GM19438 (cell line): ENCODE results near the gene R3HDM1.
"Not testable (repeated sequence)": the region's sequence is repeated elsewhere in the genome, so short reads cannot be mapped to it uniquely, and the experiment has no call there.

Source experiments
- ATAC-seq: cut with Tn5 transposase; IDR thresholded peaks from one replicate; pipeline ENCODE4 v1.9.1; 2021; ENCODE audit warnings: low read depth; ENCODE audit not compliant: unreplicated experiment

Gene R3HDM1

DNA sequence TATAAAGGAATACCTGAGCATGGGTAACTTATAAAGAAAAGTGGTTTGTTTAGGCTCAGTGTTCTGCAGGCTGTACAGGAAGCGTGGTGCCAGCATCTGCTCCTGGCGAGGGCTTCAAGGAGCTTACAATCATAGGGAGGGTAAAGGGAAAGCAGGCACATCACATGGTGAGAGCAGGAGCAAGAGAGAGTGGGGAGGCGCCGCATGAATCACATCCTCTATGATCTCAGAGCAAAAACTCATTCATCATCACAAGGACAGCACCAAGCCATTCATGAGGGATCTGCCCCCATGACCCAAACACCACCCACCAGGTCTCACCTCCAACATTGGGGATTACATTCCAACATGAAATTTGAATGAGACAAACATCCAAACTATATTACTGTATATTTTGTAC is 32.5 kb downstream of the R3HDM1 start:
- no peak for ATAC-seq

DNA sequence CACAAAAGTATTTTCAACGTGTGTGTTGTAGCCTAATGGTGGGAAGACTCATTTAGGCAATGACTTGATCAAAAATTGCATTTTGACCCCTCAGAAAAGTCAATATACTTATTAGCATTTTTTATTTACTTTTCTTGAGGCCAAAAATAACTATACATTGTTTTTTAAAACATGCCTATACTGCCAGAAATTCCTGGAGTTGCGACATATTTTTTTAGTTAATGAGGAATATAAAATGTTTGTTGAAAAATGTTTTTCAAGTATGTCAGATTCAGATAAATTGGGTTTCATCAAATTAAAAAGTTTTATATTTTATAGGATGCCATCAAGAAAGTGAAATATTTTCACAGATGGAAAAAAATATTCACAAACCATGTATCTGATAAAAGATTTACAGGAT is 39.6 kb downstream of the R3HDM1 start:
- no peak for ATAC-seq

DNA sequence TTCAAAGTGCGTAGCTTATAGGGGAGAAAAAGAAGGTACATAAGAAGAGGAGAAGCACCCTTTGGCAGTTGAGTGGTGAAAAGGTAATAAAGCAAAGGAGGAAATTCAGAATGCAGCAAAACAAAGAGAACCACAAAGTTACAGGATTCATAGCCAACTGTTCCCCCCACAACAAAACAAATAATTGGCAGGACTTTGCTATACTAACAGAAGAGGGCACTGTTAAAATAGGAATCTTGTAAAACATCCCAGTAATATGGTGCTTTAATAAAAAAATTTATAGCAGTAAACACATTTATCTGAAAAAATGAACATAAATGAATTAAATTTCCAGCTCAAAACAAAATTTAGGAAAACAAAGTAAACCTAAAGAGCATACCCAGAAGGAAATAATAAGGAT is 42.3 kb downstream of the R3HDM1 start:
- no peak for ATAC-seq

DNA sequence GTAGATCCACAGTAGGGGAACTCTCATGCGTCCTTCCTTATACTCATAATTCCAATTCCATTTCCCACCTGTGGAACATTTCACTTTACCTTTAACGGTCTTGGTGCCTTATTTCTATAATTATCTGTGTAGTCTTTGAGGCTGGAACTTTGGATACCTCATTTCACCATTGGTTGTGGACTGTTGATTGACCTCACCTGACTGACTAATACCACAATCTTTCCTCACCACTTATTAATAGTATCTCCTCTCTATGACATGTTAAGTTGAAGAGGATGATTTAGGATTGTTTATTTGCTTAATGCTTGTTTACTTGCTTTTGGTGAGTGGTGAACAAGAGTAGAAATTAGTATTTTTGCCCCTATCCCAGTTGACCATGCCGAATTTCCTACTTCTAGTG is 50.0 kb downstream of the R3HDM1 start:
- no peak for ATAC-seq

DNA sequence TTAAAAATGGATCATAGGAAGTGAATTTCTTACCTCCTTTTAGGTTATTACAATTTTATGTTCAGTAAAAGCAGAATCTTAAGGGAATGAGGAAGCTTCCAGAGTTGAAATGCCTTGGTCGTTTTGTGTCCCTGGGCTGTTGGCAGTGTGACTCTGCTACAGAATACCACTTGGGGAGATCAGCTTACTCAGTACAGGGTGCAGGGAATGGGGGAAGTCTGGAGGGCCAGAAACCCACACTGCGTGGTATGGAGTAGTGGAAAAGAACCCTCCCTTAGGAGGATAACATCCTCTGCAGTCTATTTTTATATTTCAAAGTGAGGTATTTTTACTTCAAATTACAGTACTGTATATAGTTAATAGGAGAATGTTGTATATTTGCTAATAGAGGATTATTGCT is 51.1 kb downstream of the R3HDM1 start:
- ATAC-seq: no peak

DNA sequence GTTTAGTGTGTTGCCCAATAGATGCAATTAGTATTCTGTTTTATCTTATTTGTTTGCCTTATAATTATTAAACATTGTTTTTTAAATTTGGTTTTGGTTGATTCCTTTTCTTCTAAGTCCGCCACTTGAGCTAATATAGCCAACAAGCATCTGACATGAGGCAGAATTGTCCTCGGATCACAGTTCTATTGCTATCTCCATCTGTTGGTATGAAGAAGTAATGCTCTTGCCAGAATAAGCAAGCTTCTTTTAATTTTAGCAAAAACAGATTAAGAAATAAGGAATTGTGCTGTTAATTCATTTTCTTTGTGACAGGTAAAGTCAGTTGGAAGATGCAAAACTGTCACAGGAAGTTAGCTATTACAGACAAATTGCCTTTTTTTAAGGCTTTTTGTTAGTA is 54.3 kb downstream of the R3HDM1 start:
- no peak for ATAC-seq

DNA sequence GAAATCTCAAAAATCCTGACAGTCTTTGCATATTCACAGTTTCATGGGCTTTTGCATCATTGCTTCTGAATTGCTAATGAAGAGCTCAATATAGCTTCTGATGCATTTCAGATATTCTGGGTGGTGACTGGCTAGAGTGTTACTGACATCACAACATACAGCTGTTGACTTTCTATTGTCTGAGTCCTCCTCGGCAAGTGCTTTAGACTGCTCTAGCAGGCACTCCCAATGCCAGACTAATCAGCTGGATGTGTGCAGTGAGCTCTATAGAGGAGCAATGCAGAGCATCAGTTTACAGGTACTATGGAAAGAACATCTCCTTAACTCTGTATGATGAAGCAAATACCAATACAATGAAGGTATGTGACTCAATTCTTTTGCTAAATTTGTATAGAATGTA is 54.9 kb downstream of the R3HDM1 start:
- no peak for ATAC-seq

DNA sequence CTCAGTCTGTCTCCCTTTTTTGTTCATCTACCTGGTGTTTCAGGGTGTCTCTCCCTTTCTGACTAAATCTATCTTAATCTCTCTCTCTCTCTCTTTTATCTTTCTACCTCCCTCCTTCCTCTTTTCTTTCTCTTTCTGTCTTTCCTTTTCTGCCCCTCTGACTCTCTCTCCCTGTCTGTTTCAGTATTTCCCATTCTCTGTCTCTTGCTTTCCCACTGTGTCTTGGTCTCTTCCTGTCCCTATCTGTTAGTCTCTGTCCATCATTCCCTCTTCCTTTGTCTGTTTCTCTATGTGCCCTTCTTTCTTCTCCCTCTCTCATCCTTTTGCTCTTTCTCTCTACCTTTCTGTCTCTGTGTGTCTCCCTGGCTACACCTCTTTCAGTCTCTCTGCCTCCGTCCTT is 56.7 kb downstream of the R3HDM1 start:
- no peak for ATAC-seq

DNA sequence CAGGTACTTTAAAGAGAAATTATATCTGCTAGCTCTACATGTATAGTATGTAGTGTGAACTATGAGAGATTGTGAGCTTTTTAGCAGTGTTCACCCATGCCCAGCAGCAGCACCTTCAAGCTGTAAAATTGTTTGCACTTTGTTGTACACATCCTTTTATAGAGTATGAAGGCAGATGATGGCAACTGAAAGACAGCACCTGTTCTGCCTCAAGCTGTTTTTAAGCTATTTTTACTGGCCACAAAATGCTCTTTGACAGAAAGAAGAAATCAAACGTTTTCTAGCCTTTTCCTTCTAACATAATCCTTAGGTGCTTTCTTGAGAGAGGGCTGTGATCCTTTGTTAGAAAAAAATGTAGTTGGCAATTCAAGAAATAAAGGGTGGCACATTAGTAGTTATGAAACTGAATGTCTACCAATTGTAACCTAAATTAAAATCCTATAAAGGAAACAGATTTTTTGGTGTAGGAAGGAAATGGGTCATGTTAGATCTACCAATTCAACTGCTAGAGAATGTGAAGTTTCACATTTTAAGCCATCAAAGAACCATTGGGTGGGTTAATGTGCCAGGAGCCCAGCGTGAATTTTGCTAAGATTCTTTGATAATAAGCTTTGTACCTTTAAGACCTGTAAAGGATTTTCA is 59.5 kb downstream of the R3HDM1 start:
- ATAC-seq: no peak

DNA sequence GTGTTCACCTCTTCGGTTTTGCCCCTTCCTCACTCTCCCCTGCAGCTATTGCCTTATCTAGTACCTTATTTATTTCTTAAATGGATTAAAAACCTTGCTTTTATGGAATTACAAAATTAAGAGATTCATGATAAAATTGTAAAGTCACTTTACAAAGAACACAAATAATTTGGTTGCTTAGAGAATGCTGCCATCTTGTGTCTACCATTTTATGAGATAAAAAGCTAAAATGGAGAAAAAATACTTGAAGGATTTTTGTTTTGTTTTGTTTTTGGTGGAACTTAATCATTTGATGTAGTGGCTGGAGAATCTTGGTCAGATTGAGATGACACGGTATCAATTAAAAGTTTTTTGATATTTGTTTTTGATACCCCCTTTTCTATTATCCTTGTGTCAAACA is 69.6 kb downstream of the R3HDM1 start:
- ATAC-seq: no peak

DNA sequence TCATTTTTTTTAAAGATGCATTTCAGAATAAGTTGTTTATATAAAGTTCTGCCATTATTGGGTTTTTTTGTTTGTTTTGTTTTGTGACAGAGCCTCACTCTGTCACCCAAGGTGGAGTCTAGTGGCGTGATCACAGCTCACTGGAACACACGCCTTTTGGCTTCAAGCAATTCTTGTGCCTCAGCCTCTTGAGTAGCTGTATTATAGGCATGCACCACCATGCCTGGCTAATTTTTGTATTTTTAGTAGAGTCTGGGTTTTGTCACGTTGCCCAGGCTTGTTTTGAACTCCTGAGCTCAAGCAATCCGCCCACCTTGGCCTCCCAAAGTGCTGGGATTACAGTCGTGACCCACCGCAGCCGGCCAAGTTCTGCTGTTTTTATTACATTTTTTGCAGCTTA is 72.3 kb downstream of the R3HDM1 start:
- no peak for ATAC-seq

DNA sequence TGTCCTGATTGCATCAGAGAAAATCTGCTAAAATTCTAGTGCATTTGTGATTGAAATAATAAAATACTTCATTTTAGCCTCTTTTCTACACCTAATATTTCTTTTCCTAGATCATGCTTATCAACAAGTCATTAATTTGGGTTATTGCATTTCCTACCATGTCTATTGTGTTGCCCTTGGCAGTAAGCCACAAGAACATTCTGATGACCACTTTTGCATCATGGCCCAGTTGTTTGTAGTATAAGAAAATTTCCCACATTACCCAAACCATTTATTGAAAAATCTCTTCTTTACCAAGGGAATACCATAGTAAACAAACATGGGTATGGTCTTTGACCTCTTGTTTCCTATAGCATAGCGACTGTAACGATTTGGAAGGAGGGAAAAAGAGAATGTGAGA is 76.3 kb downstream of the R3HDM1 start:
- ATAC-seq: no peak

DNA sequence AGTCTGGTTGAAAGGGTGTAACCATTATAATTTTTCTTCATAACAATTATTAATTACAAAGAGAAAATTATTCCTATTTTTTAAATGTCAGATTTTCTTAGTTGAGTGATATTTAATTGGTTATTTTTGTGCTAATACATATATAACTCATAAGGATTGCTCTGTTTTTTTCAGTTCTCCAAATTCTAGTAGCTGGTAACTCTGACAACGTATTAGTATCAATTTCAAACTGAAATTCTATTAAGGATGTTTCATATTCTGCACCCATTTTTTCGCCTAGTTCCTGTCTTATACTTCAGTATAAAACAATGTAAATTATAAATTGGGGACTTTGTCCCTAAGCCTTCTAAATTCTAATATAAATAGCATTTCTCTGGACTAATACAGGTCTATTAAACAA is 81.0 kb downstream of the R3HDM1 start:
- no peak for ATAC-seq

DNA sequence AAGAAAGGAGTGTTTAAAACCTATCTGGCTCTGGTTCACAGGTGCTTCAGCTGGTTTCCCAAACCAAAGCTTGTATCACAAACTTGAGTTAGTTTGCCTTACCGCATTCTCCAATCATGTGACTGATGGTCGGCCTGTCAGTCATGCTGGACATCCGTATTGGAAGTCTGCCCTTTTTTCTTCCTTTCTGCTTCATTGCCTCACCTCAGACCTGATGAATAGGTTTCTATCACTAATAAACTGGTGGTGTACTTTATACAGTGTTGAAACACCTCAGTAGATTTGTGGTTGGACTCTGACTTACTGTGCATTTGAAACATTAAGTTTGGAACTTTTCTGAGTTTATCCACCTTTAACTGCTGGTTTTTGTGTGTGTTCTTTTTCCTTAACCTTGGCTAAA is 84.1 kb downstream of the R3HDM1 start:
- no peak for ATAC-seq

DNA sequence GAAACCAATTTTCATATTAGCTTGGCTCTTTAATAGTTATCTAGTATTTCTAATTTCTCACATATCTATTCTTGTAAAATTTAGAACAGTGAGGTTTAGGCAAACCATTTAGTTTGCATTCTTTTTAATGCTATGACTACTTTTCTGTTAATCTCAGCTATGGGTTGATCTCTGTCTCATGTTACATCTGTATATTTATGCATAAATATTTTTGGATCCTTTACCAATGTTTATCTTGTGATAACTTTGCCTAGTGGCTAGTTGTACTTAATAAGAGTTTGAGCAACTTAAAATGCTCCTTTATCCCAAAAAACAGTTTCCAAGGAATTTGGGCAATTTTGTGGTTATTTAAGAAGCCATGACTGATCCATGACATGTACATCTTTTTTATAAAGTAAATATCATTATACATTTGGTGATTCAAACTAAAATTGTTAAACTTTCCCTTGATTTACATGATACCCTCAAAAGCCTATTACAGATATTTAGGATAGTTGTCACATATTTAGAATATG is 86.3 kb downstream of the R3HDM1 start:
- no peak for ATAC-seq

DNA sequence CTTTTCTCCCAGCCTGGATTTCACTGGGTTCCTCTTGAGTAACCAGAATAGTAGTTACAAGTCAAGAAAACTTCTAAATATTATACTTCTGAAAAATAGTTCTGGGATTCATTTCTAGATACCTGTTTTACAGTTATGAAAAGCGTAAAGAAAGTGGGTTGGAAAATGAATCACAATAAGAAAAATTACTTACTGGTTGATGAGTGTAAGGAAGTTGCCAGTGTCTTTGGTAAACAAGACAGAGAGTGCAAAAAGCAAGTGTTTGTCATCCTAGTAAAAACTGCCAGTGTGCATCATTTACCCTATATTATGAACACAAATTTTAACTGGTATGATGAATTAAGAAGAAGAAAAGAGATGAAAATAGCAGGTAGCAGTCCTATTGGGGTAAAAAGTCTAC is 88.9 kb downstream of the R3HDM1 start:
- ATAC-seq: no peak

DNA sequence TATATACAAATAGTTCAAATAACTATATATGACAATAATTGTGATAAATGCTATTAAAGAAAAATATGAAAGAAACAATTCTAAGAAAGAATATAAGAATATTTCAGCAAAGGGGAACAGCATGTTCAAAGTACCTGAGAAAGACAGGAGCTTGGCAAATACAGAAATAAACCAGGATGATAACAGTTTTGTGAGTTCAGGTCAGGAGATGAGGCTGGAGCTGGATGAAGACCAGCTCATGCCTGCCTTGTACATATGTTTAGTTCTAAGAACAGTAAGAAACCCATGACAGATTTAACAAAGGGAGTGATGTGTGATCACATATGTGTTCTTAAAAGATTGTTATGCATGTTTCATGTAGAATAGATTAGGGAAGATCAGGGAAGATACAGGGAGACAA is 98.2 kb downstream of the R3HDM1 start:
- no peak for ATAC-seq

DNA sequence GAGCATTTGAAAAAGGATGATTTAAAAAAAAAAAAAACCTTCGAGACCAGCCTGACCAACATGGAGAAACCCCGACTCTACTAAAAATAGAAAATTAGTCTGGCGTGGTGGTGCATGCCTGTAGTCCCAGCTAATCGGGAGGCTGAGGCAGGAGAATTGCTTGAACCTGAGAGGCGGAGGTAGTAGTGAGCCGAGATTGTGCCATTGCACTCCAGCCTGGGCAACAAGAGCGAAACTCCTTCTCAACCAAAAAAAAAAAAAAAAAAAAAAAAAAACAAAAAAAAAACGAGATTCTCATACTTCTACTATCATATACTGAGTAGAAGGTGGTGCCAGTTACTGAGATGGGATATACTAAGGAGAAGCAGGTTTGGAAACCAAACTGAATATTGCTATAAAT is 98.8 kb downstream of the R3HDM1 start:
- ATAC-seq: not testable (repeated sequence)

DNA sequence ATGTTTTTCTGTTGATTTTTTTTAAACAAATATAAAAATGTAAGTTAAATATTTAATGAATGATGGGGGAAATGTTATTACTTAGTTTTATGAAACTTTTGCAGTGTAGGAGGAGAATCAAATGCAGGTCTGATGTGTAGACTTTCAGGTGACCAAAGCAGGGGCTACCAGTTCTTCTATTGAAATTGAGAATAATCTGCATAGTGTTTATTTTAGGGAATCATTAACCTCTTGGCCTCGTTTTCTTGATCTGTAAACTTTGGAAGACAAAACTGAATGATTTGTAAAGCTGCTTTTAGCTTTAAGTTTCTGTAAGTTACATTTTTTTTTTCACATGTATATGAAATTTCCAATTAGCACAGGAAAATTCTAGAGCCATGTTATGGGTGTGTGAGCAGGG is 99.2 kb downstream of the R3HDM1 start:
- no peak for ATAC-seq

DNA sequence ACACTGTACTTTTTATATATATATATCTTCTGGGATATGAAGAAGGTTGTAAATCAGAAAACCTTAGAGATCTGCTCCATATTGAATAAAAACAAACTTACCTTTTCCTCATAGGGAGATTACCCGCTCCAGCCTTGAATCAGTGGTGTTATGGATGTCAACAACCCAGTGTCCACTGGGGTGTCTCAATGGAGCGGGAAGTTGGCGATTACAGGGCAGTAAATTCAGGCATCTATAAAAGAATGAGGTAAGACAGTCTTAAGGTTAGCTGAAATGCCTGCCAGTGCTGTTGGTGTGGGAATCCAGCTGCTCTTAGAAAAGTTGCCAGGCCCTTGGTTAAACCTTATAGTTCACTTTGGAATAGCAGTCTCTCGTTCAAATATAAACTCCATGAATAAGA is 102.3 kb downstream of the R3HDM1 start:
- no peak for ATAC-seq

DNA sequence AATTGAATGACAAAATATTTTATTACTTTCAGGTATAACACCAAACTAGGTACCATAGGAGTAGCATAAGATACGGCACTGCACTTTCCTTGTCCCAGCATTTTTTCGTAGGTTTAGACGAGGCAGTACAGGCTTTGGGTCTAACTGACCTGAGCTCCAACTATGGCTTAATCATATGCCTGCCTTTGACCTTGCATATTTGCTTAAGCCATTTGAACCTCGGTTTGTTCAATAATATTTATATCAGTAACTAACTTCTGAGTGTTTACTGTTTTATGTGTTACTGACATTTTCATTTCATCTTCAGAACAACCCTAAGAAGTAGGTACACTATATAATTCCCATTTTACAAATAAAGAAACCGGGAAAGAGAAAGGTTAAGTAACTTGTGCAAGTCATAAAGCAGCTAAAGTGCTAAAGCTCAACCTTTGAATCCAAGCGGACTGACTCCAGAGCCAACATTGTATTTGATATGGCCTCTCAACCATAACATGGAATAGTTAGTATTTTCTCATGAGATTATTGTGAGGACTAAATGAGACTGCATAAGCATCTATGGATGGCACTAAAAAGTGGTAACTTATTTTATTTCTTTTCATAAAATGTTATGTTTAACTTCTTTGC is 104.0 kb downstream of the R3HDM1 start:
- no peak for ATAC-seq

DNA sequence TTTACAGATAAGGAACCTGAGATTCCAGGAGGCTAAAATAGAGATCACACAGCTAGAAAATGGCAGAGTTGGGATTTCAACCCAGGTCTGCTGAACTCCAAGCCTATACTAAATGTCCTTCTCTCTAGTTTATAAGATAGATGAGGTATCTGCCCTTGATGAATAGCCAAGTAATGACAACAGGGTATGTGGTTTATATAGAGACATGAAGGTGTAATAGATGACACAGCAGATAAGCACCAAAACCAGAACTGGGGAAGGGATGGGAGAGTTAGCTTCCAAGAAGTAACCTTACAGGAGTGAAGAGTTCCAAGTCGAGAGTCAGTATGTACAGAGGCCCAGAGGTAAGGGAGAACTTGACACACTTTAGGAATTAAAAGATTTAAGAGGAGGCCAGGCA is 105.7 kb downstream of the R3HDM1 start:
- no peak for ATAC-seq
